ENCODE data around the gene RBM19.
"Not testable (repeated sequence)": the region's sequence is repeated elsewhere in the genome, so short reads cannot be mapped to it uniquely, and the experiment has no call there.

RBM19 gene, protein sequence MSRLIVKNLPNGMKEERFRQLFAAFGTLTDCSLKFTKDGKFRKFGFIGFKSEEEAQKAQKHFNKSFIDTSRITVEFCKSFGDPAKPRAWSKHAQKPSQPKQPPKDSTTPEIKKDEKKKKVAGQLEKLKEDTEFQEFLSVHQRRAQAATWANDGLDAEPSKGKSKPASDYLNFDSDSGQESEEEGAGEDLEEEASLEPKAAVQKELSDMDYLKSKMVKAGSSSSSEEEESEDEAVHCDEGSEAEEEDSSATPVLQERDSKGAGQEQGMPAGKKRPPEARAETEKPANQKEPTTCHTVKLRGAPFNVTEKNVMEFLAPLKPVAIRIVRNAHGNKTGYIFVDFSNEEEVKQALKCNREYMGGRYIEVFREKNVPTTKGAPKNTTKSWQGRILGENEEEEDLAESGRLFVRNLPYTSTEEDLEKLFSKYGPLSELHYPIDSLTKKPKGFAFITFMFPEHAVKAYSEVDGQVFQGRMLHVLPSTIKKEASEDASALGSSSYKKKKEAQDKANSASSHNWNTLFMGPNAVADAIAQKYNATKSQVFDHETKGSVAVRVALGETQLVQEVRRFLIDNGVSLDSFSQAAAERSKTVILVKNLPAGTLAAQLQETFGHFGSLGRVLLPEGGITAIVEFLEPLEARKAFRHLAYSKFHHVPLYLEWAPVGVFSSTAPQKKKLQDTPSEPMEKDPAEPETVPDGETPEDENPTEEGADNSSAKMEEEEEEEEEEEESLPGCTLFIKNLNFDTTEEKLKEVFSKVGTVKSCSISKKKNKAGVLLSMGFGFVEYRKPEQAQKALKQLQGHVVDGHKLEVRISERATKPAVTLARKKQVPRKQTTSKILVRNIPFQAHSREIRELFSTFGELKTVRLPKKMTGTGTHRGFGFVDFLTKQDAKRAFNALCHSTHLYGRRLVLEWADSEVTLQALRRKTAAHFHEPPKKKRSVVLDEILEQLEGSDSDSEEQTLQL

DNA sequence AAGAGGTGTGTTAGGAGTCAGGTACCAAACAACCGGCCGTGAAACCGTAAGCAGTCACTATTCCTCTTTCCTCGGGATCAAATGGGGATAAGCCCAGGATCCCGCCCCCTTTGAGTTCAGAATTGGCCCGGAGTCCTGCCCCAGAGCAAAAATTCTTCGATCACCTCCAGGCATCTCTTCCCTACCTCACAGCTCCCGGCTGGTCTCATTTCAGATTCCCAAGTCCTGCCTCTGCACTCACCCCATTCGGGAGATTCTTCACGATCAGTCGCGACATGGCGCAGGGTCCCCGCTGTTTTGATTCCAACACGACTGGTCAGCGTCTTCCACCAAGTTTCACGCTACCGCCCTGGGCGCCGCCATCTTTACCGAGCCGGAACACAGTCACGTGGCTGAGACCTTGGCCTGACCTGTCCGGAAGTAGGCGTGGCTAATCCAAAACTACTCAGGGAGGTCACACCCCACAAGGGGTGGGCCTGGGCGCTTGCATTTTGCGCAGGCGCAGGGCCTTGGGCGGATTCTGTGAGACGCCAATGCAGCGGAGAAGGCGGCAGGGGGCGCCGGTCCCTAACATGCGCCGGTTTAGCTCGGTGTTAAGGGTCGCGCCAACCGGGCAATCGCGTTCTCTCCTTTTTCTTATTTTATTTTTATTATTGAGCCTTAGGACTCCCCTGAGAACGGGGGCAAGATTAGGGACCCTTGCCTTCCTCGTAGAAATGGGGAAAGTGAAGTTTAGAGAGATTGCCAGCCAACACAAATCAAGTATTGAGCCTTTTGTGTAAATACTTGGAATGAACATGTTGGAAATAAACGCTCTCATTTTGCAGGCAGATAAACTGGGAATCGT, at the start of gene RBM19:
Gene RBM19 (minus strand): TSS at position 375 of the 847 bp plus-strand sequence. CDS start 98 bp downstream, at position 277.
- peak; percentile 99 for DNase-seq (ENCODE audit: low spot score)

DNA sequence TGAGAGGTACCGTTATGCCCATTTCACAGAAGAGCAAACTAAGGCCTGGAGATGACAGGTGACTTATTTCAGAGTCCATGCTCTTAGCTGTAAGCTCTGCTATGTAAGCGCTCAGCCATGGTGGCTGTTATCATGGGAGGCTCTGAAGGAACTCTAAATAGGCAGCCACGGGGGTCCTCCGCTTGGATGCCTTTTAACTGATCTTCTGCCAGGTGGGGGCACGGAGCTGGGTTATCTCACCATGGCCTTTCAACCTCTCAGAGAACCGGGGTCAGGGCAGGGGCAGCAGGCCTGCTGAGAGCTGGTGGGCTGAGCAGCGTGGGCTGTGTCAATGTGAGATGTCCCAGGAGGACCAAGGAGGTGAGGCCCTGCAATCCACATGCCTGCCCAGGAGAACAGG, 49.7 kb upstream of the RBM19 start:
- no peak for DNase-seq (ENCODE audit: low spot score)

DNA sequence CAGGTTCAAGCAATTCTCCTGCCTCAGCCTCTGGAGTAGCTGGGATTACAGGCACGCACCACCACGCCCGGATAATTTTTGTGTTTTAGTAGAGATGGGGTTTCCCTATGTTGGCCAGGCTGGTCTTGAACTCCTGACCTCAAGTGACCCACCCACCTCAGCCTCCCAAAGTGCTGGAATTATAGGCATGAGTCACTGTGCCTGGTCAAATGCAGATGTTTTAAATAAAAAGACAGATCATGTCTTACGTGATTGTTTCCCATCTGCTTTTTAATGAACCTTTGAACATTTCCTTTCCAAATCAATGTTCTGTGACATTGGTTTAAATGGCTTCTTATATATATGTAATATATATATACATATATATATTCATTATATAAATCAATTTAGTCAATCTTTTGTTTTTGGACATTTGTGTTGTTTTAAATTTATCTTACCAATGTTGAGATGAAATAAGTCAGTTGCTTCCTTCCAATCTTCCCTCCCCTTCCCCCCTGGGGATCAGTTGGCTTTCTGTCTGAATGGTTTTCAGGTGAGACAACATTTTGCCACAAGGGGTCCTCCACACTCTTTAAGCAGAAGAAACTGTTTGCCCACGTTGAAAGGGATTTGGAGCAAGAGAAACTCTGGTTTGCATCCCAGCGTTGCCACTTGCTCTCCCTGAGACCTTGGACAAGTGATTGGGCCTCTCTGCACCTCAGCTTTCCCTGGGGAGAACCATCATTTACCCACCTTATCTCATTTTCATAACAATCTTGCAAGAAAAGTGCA, 47.6 kb upstream of the RBM19 start:
- no peak for DNase-seq (ENCODE audit: low spot score)

GRCh38 chr12:114012744-114013431, 46.8 kb upstream of the RBM19 start:
- DNase-seq (ENCODE audit: low spot score), result no peak

DNA sequence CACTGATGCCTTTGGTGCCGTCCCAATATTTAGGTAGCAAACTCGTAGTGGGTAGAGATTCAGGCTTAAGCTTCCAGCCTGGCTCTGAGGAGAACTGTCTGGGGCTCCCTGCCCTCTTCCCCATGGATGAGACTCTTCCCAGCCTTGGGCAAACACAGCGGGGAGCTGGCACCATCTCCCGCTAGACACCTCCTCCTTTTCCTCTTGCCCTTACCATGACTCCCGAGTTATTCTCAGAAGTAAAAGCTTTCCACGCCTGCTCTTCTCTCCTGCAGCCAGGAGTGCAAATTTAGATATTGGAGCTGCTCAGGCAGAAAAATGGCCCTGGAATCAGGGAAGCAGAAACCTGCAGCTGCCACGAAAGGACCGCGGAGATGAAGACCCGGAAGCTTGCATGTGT, 45.6 kb upstream of the RBM19 start:
- no peak for DNase-seq (ENCODE audit: low spot score)

- DNase-seq (ENCODE audit: low spot score), result no peak
These were observed 40.6 kb upstream of the RBM19 start for GRCh38 chr12:114006482-114007425.

DNA sequence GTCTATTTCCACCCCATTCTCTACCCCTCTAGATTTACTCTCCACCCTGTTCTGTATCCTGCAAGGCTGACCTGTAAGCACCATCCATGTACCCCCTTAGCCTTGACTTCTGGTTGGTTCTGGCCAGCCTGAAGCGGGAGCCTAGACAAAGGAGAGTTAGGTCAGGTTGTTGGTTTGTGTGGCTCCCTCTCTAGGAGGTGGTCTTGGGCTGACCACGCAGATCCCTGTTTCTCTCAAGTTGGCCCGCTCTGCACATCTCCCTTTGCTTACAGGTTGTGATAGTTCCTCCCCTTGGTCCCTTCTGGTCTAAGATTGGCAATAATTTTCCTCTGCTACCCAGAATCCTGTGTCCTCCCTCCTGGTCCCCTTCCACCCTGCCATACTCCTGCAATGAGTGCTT, 38.3 kb upstream of the RBM19 start:
- DNase-seq (ENCODE audit: low spot score), result no peak

DNA sequence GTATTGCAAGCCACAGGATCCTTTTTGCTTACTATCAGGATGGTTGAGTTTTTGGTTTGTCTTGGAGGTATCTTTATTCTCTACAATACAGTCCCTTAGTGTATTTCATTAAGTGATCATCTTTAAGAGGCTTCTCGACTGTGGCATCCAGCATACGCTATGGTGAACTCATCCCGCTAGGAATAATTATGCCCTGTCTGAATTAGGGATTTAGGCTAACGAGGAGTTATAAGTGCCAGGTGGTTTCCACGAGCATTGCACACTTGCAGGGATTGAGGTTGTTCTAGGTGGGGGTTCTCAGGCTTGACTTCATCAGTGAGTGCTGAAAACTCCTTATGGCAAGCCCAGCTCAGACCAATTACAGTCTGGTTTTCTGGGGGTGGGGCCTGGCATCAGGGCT, 37.2 kb upstream of the RBM19 start:
- no peak for DNase-seq (ENCODE audit: low spot score)

- no peak for DNase-seq (ENCODE audit: low spot score)
These were observed 35.6 kb upstream of the RBM19 start for GRCh38 chr12:114001511-114002340.

DNA sequence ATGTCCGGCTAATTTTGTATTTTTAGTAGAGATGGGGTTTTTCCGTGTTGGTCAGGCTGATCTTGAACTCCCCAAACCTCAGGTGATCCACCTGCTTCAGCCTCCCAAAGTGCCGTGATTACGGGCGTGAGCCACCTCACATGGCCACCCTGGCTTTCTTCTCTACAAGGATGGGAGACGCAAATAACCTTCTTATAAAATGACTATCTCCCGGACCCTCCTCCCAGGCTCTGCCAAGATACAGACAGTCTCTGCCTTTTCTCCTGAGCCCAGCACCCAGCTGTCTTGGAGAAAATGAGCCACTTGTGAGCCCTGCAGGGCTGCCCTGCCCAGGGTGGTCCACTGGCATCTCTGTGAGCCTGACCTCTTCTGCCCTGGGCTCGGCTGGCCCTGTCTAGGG, 34.7 kb upstream of the RBM19 start:
- no peak for DNase-seq (ENCODE audit: low spot score)

GRCh38 chr12:114000261-114000660, 34.1 kb upstream of the RBM19 start:
- not testable (repeated sequence) for DNase-seq (ENCODE audit: low spot score)

GRCh38 chr12:113997365-113997764, 31.2 kb upstream of the RBM19 start:
- DNase-seq (ENCODE audit: low spot score), result no peak

- no peak for DNase-seq (ENCODE audit: low spot score)
These were observed 29.9 kb upstream of the RBM19 start for GRCh38 chr12:113996026-113996425.

- DNase-seq (ENCODE audit: low spot score), result no peak
These were observed 27.9 kb upstream of the RBM19 start for GRCh38 chr12:113994051-113994450.

GRCh38 chr12:113992751-113993150, 26.6 kb upstream of the RBM19 start:
- not testable (repeated sequence) for DNase-seq (ENCODE audit: low spot score)

DNA sequence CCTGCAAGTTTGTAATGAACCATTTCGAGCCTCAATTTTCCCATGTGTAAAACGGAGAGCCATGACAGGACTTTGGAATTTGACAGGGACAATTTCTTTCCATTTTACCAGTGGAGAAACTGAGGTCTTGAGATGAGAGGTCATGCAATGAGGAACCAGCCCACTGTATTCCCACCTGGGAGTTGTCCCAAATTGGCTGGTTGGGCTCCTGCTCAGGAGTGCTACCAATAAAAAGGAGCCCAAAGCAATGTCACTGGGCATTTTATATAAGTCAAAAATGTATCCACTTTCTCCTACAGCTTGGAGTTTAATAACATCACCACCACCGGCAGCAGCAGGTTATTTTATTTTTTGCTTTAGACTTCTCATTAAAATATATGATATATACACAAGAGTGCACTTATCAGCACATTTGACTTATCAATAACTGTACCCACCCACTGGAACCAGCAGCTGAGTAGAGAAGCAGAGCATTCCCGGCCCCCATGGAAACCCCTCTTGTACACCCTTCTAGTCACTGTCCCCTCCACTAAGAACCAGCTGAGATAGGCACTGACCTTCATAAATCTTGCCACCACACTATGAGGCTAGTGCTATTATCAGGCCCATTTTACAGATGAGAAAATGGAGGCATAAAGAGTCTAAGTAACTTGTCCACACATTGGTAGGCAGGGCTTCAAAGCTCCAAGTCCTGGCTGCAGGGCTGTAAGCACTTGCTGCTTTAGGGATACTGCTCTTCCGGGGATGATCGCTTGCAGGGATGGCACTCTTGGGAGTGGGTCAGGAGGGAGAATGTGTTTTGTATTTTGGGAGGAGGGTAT, 25.3 kb upstream of the RBM19 start:
- no peak for DNase-seq (ENCODE audit: low spot score)

Data from hepatic stellate cell (primary cell).